ENCODE measurements around the gene CNP.

DNA sequence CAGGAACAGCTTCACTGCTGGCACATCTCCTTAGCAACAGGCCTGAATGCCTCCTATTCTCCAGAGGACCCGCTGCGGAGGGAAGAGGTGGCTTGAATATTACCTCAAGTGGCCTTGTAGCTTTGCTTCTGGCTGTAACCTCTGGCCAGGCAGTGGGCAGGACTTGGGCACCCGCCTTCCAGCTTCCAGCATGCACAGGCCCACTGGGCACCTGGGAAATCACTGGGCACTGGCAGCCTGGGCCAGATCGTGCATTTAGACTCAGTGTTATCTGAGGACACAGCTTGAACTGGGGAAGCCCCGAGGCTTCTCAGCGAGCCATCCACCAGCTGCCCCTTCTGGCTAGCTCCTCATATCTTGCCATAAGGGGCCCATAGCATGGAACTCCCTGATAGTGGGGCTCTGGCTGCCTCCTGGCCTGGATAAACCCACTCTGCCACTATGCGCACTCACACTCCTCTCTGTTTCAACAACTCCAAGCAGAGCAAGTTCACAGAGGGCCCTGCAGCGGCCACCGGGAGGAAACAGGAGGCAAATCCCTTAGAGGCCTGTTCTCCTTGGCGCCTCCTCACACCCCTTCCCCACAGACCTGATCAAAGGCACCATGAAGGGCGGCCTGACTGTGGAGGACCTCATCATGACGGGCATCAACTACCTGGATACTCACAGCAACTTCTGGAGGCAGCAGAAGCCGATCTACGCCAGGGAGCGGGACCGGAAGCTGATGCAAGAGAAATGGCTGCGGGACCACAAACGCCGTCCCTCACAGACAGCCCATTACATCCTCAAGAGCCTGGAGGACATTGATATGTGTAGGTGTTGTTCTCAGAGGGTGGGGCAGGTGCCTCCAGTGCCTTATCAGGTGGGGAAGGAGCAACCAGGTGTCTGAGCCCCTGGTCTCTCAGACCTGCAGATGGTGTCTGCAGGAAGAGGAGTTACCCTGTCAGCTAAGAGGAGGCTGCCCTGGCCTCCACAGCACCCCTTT lies 28.3 kb upstream of the CNP start:
- TF ChIP-seq POLR2A (IDR thresholded peaks at IDR 0.05) (no peak), CTCF (IDR thresholded peaks at IDR 0.05) (no peak), POLR2AphosphoS5 (IDR thresholded peaks at IDR 0.05; ENCODE audit: insufficient read depth in 1 of 2, low read depth in 1 of 2) (no peak)

All from vagina (tissue), 2 donors.